Aorta (tissue), 5 donors: ENCODE measurements around the gene TASOR2. TPM values are rescaled to one million over a fixed set of nuclear protein-coding genes. Genes with fewer than 3 reads are reported as not detected.

Experiments
- ATAC-seq: fragments of 200-7000 bp; cut with Tn5 transposase; one replicate; pipeline ENCODE4 v1.9.1; 2022; ENCODE audit warnings: moderate library complexity; ENCODE audit not compliant: low FRiP score
- DNase-seq, 2 donors: peaks; one replicate each; pipeline ENCODE4 v3.0.0-alpha.2; 2020
- H3K27ac ChIP-seq, 2 donors: one replicate each; pipeline ENCODE4 v1.5.1; 2013; ENCODE audit warnings: low read length in 2 of 2, mild to moderate bottlenecking in 2 of 2, moderate library complexity in 2 of 2, control low read depth in 1 of 2, inconsistent platforms in 1 of 2, low read depth in 1 of 2
- H3K27me3 ChIP-seq, 2 donors: one replicate each; pipeline ENCODE4 v1.6.1; 2013; ENCODE audit warnings: control low read depth in 1 of 2, low read length in 1 of 2, mild to moderate bottlenecking in 1 of 2, moderate library complexity in 1 of 2; ENCODE audit not compliant: insufficient read depth in 2 of 2, control insufficient read depth in 1 of 2
- H3K36me3 ChIP-seq, 2 donors: one replicate each; pipeline ENCODE4 v1.6.1; 2013; ENCODE audit warnings: control low read depth in 1 of 2, low read length in 1 of 2, mild to moderate bottlenecking in 1 of 2; ENCODE audit not compliant: insufficient read depth in 2 of 2, control insufficient read depth in 1 of 2
- H3K4me1 ChIP-seq, 2 donors: one replicate each; pipeline ENCODE4 v1.6.1; 2013; ENCODE audit warnings: low read length in 2 of 2, control low read depth in 1 of 2, mild to moderate bottlenecking in 1 of 2, moderate library complexity in 1 of 2; ENCODE audit not compliant: insufficient read depth in 2 of 2, control insufficient read depth in 1 of 2
- H3K4me3 ChIP-seq, 2 donors: one replicate each; pipeline ENCODE4 v1.5.1; 2013; ENCODE audit warnings: low read length in 2 of 2, control low read depth in 1 of 2, mild to moderate bottlenecking in 1 of 2
- H3K9me3 ChIP-seq: one replicate; pipeline ENCODE4 v1.6.1; 2013; ENCODE audit warnings: mild to moderate bottlenecking, low read length; ENCODE audit not compliant: control insufficient read depth
- WGBS, 2 donors: extraction: QIAGEN DNeasy Blood & Tissue Kit; methylation state at CpG; one replicate each; pipeline ENCODE4 v1.1.7; 2013; 5-methylcytosine and 5-hydroxymethylcytosine counted together
- intact Hi-C, 2 donors: fragments of 100-400 bp; cut with DNase I; formaldehyde crosslinking; loops; one replicate each; pipeline versions ENCODE4 v1.14.2 to v1.15.0; 2022
- polyA plus RNA-seq, 2 donors: library from polyadenylated mRNA; stranded (reverse); fragments of 200-250 nt; gene quantifications; one replicate each; pipeline ENCODE4 v1.2.3, GENCODE V29; 2013
- total RNA-seq, 2 donors: library from RNA; stranded (reverse); fragmentation: NEBNext Ultra II Directional; extraction: Animal tissue kit (Norgen Biotek cat#: 25700); gene quantifications; one replicate each; pipeline ENCODE4 v1.2.1, GENCODE V29; 2021
- donor health status: healthy with polysubstance abuse.
- donor health status: Bipolar disorder and iron deficiency.
- donor health status: DM: no; HTN: no; CAD: no.
- donor health status: DM: no; HTN: no; CAD: no.
- donor health status: DM: yes; HTN: yes; CAD: no.

The TASOR2 gene
- total and polyA plus RNA-seq, 4 donors, result 2.3 to 72.6 (median 39.6) TPM

DNA sequence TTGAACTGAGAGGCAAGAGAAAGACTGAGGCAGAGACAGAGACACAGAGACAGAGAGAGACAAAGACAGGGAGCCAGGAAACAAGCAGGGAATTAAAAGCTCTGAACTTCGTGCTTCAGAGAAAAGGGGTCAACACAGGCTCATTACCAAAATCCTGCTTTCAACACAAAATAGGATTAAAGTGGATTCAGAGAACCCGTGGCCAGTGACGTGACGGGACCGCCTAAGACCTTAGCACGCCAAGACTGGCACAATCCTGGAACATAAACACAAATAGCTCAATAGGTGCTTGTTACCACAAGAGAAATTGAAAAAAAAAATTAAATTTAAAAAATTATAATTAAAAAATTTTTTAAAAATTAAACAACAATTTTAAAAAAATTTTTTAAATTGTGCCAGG is 39.7 kb upstream of the TASOR2 start:
- no peak overlapping the region for H3K27ac ChIP-seq
- peaks cover 0 to 9% of the 10 kb centered on the region in 2 donors for H3K36me3 ChIP-seq
- H3K4me3 ChIP-seq, result no peak overlapping the region
- WGBS, 2 donors, result 94 to 95% methylated on average over 6 of the region's 6 CpGs
- no peaks in the 10 kb centered on the region for H3K9me3 ChIP-seq
- intact Hi-C loops, result no loop called here
- ATAC-seq (no peak), DNase-seq (no peak)
- H3K27me3 ChIP-seq, result no peaks in the 10 kb centered on the region
- peaks cover 0 to 2% of the 10 kb centered on the region in 2 donors for H3K4me1 ChIP-seq

DNA sequence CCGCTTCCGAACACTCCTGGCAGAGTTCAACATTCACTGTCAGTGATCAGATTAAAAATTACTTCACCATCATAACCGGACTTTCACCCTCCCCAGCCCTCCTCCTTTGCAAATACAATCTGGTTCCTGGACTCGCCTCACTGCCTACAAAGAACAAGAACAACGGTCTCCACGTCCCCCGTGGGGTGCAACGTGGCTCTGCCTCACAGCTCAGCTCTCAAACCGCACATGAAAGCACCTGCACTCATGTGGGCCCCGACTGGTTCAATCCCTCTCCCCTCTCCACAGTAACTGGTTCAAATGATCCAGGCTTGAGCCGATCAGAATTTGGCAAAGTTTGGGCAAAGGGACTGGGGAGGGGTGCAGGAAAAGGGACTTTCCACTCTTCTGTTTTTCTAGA is 39.3 kb upstream of the TASOR2 start:
- intact Hi-C loops, result no loop called here
- H3K27ac ChIP-seq, result no peak overlapping the region
- peaks cover 0 to 2% of the 10 kb centered on the region in 2 donors for H3K4me1 ChIP-seq
- 70 to 72% methylated on average over 11 of the region's 11 CpGs for WGBS, 2 donors
- H3K36me3 ChIP-seq, result peaks cover 0 to 5% of the 10 kb centered on the region in 2 donors
- no peaks in the 10 kb centered on the region for H3K27me3 ChIP-seq
- peak; percentile 55 for ATAC-seq
- no peaks in the 10 kb centered on the region for H3K9me3 ChIP-seq
- DNase-seq, result no peak
- no peak overlapping the region for H3K4me3 ChIP-seq

DNA sequence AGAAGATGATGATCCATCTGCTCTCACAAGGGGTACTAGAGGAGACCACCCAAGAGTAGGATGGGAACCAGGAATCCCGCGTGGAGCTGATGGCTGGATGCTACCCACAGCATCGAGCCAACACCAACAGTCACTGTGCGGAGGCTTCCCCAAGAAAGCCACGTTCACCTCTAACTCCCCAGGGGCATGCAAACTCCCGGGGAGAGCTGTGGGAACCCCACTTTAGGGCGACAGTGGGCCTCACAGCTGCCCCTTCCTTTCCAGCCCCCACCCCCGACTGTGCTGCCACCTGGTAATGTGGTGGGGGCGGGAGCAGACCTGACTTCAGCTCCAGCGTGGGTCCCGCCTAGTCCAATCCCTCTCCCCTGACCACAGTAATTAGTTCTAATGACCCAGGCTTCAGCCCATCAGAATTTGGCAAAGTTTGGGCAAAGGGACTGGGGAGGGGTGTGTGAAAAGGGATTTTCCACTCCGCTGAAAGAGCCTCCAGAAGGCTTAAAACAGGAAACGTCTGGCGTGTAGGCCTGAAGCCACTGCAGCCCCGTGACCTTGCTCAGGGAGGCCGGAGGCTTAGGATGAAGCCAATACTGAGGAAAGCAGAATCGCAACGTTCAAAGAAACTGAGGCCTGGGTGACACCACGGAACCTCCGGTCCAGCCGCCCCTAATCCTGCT is 38.6 kb upstream of the TASOR2 start:
- peaks cover 0 to 2% of the 10 kb centered on the region in 2 donors for H3K4me1 ChIP-seq

DNA sequence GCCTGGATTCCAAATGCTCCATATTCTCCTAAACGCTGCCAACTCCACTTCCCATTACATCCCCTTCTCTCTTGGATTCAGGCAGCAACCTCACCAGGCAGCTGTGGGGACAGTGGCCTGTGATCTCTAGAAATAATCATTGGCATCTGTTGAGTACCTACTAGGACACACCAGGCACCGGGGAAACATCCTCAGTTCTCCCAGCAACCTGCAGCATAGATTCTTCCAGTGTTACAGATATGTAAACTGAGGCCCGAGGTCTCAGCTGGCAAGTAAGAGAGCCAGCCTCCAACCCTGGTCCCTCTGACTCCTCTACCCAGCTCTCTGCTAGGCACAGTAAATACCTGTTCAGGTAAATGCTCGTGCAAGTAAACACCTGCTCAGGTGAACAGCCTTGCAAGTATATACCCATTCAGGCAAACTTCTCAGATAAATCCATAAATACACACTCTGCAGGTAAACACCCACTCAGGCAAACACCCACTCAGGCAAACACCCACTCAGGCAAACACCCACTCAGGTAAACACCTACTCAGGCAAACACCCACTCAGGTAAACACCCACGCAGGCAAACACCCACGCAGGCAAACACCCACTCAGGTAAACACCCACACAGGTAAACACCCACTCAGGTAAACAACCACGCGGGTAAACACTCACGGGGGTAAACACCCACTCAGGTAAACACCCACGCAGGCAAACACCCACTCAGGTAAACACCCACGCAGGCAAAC is 37.0 kb upstream of the TASOR2 start:
- ATAC-seq, result no peak
- no peaks in the 10 kb centered on the region for H3K27me3 ChIP-seq
- peaks cover 0 to 2% of the 10 kb centered on the region in 2 donors for H3K4me1 ChIP-seq
- H3K4me3 ChIP-seq, result no peak overlapping the region
- intact Hi-C loops, result no loop called here
- WGBS, 2 donors, result 92 to 95% methylated on average over 11 of the region's 11 CpGs
- no peaks in the 10 kb centered on the region for H3K9me3 ChIP-seq
- peak in 1 of 2 donors; percentile 27 for DNase-seq
- H3K36me3 ChIP-seq, result peaks cover 0 to 2% of the 10 kb centered on the region in 2 donors
- H3K27ac ChIP-seq, result no peak overlapping the region

More for the DNA sequence above, 38.6 kb upstream of the TASOR2 start:
- intact Hi-C loops, result no loop called here
- H3K27me3 ChIP-seq, result no peaks in the 10 kb centered on the region
- no peaks in the 10 kb centered on the region for H3K9me3 ChIP-seq
- WGBS, 2 donors, result 76 to 77% methylated on average over 21 of the region's 21 CpGs
- H3K27ac ChIP-seq, result no peak overlapping the region
- DNase-seq (no peak), ATAC-seq (no peak)
- H3K36me3 ChIP-seq, result peaks cover 0 to 3% of the 10 kb centered on the region in 2 donors
- H3K4me3 ChIP-seq, result no peak overlapping the region

DNA sequence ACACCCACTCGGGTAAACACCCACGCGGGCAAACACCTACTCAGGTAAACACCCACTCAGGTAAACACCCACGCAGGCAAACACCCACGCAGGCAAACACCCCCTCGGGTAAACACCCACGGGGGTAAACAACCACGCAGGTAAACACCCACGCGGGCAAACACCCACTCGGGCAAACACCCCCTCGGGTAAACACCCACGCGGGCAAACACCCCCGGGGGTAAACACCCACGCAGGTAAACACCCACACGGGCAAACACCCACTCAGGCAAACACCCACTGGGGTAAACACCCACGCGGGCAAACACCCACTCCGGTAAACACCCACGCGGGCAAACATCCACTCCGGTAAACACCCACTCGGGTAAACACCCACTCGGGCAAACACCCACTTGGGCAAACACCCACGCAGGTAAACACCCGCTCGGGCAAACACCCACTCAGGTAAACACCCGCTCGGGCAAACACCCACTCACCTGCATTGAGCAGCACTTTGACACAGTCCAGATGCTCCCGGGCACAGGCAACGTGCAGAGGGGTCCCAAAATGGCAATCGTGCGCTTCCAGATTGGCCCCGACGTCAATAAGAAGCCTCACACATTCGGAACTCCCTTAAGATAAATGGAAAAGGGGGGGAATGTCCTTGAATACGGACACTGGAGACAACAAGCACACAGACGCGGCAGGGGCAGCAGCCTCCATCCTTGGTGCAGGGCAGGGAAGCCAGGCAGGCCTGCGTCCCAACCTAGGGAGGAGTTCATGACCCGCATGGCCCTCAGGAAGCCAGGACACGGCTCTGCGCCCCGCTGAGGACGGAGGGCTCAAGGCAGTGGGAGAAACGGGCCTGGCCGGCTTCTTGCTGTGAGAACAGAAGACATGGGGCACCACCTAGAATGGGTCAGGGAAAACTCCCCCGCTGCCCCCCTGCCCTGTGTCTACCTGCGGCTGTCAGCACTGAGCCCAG is 35.9 kb upstream of the TASOR2 start:
- intact Hi-C loops, result no loop called here
- Histone ChIP-seq H3K36me3 (peaks cover 0 to 2% of the 10 kb centered on the region in 2 donors), H3K9me3 (no peaks in the 10 kb centered on the region), H3K4me1 (peaks cover 0 to 2% of the 10 kb centered on the region in 2 donors), H3K4me3 (no peak overlapping the region), H3K27ac (no peak overlapping the region), H3K27me3 (no peaks in the 10 kb centered on the region)
- ATAC-seq (no peak), DNase-seq (peak in 1 of 2 donors; percentile 69)
- WGBS, 2 donors, result 94% methylated on average over 50 of the region's 50 CpGs

DNA sequence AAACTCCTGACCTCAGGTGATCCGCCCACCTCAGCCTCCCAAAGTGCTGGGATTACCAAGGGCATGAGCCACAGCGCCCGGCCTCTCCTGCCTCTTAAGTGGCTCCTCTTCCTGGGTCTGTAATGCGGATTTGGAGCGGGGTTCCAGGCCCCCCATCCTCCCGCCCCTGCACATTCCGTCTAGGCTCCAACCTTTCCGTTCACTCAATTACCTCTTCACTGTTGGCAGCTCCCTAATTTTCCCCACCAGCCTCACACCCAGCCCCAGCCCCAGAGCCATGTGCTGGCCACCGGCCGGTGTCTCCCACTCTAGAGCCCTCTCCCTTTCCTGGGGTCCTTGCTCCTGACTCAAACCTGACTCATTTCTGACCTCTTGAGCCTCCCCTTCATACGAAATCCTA is 34.9 kb upstream of the TASOR2 start:
- no peaks in the 10 kb centered on the region for H3K9me3 ChIP-seq
- intact Hi-C loops, result no loop called here
- peaks cover 0 to 2% of the 10 kb centered on the region in 2 donors for H3K36me3 ChIP-seq
- ATAC-seq (no peak), DNase-seq (peak in 1 of 2 donors; percentile 59)
- no peak overlapping the region for H3K27ac ChIP-seq
- H3K27me3 ChIP-seq, result no peaks in the 10 kb centered on the region
- no peak overlapping the region for H3K4me3 ChIP-seq
- 96 to 97% methylated on average over 11 of the region's 11 CpGs for WGBS, 2 donors
- no peaks in the 10 kb centered on the region for H3K4me1 ChIP-seq

DNA sequence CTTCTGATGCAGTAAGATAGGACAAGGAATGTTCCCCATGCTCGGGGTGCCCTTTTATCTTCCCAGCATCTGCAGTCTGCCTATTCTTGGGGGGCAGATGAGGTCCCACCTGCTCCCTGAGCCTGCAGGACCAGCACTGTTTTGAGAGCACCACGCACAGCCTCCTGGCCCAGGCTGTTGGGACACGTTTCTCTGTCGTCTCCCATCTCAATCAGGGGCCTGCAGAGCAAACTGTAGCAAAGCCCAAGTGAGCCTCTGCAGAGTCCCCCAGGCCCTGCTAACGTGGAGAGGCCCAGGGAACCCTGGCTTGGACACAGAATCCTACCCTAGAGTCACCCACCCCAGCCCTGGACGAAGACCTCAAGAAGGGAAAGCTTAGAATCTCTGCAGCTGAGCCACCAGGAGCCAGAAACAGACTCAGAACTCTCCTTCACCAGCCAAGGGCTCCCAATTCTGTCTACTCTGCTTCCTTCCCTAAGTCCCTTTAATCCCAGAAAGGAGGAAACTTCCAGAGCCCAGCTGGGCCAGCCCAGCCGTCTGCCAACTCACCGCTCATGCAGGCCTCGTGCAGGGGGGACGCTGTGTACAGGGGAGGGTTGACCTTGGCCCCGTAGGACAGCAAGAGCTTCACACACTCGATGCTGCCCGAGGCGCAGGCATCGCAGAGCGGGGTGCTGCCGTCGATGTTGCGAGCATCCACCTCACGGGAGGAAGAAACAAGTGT is 33.8 kb upstream of the TASOR2 start:
- intact Hi-C loops, result no loop called here
- 89 to 91% methylated on average over 20 of the region's 20 CpGs for WGBS, 2 donors
- ATAC-seq, result no peak

DNA sequence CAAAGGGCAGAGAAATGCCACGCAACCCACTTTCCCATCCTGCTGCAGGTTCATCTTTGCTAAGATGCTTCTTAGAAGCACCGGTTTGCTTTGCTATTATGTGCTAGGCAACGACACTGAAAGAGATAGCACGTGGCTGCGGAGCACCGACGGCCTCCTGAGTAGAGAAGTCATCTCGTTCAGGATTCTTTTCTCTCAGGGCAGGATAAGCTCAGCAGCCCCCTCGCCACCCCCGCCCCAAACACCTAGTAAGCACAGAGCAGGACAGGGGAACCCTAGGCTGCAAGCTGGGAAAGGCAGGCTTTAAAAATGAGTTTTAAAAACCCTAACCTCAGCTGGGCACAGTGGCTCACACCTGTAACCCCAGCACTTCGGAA is 33.3 kb upstream of the TASOR2 start:
- no peaks in the 10 kb centered on the region for H3K9me3 ChIP-seq
- H3K36me3 ChIP-seq, result peaks cover 0 to under 1% of the 10 kb centered on the region in 2 donors
- DNase-seq (peak in 1 of 2 donors; percentile 68), ATAC-seq (no peak)
- intact Hi-C loops, result no loop called here
- H3K4me1 ChIP-seq, result no peaks in the 10 kb centered on the region
- H3K27ac ChIP-seq, result no peak overlapping the region
- H3K27me3 ChIP-seq, result no peaks in the 10 kb centered on the region
- H3K4me3 ChIP-seq, result no peak overlapping the region
- 96 to 97% methylated on average over 11 of the region's 11 CpGs for WGBS, 2 donors

More for the DNA sequence above, 33.8 kb upstream of the TASOR2 start:
- Histone ChIP-seq H3K4me3 (no peak overlapping the region), H3K27me3 (no peaks in the 10 kb centered on the region), H3K9me3 (no peaks in the 10 kb centered on the region), H3K4me1 (no peaks in the 10 kb centered on the region), H3K27ac (no peak overlapping the region), H3K36me3 (peaks cover 0 to 2% of the 10 kb centered on the region in 2 donors)
- DNase-seq, result peak in 1 of 2 donors; percentile 62
